ENCODE data around the gene TRABD2B.

TRABD2B gene

GRCh38 chr1:47712596-47713299 is 284.4 kb downstream of the TRABD2B start:
- H3K9me3 ChIP-seq (ENCODE audit: low read length), result no peaks in the 10 kb centered on the region
- H3K27me3 ChIP-seq (ENCODE audit: insufficient read depth, low read length), result peaks cover 64% of the 10 kb centered on the region
- no peak overlapping the region for H2AFZ ChIP-seq (ENCODE audit: low read depth, low read length)
- H3K4me1 ChIP-seq (ENCODE audit: insufficient read depth, low read length), result peaks cover 7% of the 10 kb centered on the region
- H3K36me3 ChIP-seq (ENCODE audit: insufficient read depth, low read length), result no peaks in the 10 kb centered on the region
- H3K4me3 ChIP-seq (ENCODE audit: low read length), result no peak overlapping the region

DNA sequence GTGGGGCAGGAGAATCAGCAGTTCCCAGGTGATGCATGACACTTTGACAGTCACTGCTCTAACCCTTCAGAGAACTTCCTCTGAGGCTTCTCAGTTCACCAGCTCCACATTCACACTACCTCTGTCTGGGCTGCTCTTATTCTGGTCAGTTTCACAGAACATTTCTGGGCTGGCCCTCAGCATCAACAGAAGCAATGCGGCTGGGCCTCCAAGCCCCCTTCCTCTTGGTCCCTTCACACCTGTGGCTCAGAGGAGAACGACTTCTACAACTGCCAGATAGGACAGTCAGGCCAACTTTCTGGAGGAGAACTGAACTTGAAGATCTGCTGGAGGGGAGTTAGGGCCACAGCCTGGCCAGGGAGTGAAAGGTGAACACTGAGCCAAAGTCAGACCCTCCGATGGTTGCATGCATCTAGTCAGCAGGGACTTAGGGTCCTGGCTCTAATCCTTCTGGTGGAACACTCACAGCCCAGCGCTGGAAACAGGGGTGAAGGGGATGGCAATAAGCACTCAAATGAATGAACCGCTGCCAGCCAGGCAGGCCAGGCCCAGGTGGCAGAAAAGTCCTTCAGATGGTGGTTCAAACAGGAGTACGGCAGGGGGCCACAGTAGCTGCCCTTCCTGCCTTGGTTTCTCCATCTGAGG is 285.2 kb downstream of the TRABD2B start:
- Histone ChIP-seq H3K4me3 (ENCODE audit: low read length) (no peak overlapping the region), H3K27me3 (ENCODE audit: insufficient read depth, low read length) (peaks cover 70% of the 10 kb centered on the region), H3K9me3 (ENCODE audit: low read length) (no peaks in the 10 kb centered on the region), H3K4me1 (ENCODE audit: insufficient read depth, low read length) (peaks cover 7% of the 10 kb centered on the region), H3K36me3 (ENCODE audit: insufficient read depth, low read length) (no peaks in the 10 kb centered on the region), H2AFZ (ENCODE audit: low read depth, low read length) (no peak overlapping the region)

GRCh38 chr1:47711184-47711847 is 285.9 kb downstream of the TRABD2B start:
- Histone ChIP-seq H3K9me3 (ENCODE audit: low read length) (no peaks in the 10 kb centered on the region), H3K4me3 (ENCODE audit: low read length) (no peak overlapping the region), H2AFZ (ENCODE audit: low read depth, low read length) (no peak overlapping the region), H3K4me1 (ENCODE audit: insufficient read depth, low read length) (peaks cover 7% of the 10 kb centered on the region), H3K36me3 (ENCODE audit: insufficient read depth, low read length) (no peaks in the 10 kb centered on the region), H3K27me3 (ENCODE audit: insufficient read depth, low read length) (peaks cover 70% of the 10 kb centered on the region)
